Measurements from ENCODE around the gene PRKG1.

DNA sequence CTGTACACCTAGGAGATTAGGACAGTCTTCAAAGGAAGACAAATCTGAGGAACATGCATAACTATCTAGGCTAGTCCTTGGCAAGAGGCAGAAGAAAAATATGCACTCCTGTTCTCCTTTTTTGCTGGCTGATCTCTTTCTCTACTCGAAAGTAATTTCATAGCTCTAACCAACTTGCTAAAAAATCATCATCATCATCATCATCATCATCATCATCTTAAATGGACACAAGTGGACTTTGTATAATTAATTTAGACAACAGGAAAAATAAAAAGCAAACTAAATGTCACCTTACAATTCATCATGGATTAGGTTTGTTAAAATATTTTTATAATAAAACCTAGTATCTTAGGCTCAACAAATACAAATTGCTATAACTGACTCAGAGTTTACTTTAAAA lies 1192.6 kb downstream of the PRKG1 start:
- TF ChIP-seq, protein P1, sequence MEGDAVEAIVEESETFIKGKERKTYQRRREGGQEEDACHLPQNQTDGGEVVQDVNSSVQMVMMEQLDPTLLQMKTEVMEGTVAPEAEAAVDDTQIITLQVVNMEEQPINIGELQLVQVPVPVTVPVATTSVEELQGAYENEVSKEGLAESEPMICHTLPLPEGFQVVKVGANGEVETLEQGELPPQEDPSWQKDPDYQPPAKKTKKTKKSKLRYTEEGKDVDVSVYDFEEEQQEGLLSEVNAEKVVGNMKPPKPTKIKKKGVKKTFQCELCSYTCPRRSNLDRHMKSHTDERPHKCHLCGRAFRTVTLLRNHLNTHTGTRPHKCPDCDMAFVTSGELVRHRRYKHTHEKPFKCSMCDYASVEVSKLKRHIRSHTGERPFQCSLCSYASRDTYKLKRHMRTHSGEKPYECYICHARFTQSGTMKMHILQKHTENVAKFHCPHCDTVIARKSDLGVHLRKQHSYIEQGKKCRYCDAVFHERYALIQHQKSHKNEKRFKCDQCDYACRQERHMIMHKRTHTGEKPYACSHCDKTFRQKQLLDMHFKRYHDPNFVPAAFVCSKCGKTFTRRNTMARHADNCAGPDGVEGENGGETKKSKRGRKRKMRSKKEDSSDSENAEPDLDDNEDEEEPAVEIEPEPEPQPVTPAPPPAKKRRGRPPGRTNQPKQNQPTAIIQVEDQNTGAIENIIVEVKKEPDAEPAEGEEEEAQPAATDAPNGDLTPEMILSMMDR (IDR thresholded peaks at IDR 0.05; ENCODE audit: insufficient read depth, low read length, poor library complexity, severe bottlenecking) = no peak
- TF ChIP-seq EZH2phosphoT487 (conservative IDR thresholded peaks at IDR 0.05; ENCODE audit: low read length) = no peak
